ENCODE measurements around the gene ADD2.

GRCh38 chr2:70738159-70738558 is 29.8 kb downstream of the ADD2 start:
- no peak for TF ChIP-seq CTCF (IDR thresholded peaks at IDR 0.05; ENCODE audit: insufficient read depth, low read depth, low read length)
- TF ChIP-seq EZH2 (IDR thresholded peaks at IDR 0.05; ENCODE audit: insufficient read depth, low read length), result no peak
